NCI-H2081 (cell line): ENCODE results near the gene SPCS3.
"Not testable (repeated sequence)": the region's sequence is repeated elsewhere in the genome, so short reads cannot be mapped to it uniquely, and the experiment has no call there.

Experiments used
- DNase-seq, 2 experiments: peaks; one replicate each; lab custom pipeline; 2025; lab: John Stamatoyannopoulos, UW

SPCS3 gene

GRCh38 chr4:176319704-176320339 lies at the start of gene SPCS3:
Gene SPCS3 (plus strand): TSS chr4:176319966. CDS start chr4:176320077, 111 bp downstream.
- DNase-seq = peak; percentile 91 to 94

DNA sequence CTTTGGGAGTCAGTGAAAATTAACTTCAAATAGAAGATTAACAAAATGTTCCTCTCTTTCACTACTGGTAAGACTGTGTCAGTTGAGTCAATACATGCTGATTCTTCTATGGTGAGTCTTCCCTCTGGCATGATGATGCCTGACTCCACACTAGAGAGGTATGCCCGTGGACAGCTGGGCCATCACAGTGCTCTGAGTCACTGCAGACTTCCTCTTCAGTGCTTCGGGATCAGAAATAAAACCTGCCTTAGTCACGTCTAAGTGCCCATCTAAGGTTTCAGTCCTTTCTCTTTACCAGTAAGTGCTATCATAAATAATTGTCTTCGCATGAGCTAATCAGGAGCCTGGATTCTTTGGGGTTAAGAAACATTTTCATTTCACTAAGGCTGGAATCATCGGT lies 49.1 kb upstream of the SPCS3 start:
- DNase-seq = peak in 1 of 2 experiments; percentile 10

DNA sequence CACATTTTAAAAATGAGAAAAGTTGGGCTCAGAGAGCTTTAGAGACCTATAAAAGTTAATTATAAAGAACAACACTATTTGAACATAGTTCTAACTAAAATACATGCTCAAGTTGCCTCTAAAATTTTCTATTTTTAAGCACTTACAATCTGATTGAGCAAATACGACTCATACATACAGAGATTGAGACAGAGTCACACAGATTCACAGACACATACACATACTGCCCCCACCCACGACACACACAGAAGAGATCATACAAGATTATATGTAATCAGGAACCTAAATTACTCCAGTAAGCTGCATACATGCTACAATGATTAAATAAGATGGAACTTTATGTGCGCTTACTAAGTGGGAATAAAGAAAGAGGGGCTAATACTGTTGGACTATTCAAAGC lies 48.0 kb upstream of the SPCS3 start:
- no peak for DNase-seq

- no peak for DNase-seq
Observed at GRCh38 chr4:176272799-176273198, 47.0 kb upstream of the SPCS3 start.

- no peak for DNase-seq
Observed at GRCh38 chr4:176273736-176274135, 46.0 kb upstream of the SPCS3 start.

- DNase-seq = no peak
Observed at GRCh38 chr4:176274441-176274840, 45.3 kb upstream of the SPCS3 start.

- DNase-seq = no peak
Observed at GRCh38 chr4:176276710-176277109, 43.1 kb upstream of the SPCS3 start.

DNA sequence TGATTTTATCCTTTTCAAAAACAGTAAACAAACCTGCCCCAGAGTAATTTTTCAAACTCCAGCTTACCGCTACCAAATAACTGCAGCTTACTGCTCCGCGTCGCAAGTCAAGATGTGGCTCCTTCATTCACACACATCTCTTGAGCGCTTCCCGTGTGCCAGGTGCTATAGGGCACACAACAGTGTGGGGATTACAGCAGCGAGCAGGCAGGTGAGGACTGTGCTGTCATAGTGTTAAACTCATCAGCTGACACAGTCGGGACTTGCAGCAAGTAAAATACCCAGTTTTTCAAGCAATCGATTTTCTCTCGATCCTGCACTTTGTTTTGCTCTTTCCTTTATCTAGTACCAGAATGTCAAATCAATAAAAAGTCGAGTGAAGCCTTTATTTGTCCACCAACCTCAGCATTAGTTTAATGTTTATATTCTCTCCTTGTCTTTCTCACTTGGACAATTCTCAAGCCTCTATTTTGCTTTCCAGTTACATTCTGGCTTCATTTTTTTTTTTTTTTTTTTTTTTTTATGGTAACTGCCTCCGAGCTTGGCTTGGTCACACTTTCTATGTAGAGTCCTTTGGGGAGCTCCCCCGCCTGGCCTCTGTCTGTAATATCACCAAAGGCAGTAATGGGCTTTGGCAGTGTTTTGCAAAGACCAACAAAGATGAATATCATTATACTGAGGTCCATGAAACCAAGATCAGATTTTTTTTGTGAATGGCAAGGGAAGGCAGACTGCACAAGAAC lies 42.4 kb upstream of the SPCS3 start:
- DNase-seq = peak; percentile 64 to 73

DNA sequence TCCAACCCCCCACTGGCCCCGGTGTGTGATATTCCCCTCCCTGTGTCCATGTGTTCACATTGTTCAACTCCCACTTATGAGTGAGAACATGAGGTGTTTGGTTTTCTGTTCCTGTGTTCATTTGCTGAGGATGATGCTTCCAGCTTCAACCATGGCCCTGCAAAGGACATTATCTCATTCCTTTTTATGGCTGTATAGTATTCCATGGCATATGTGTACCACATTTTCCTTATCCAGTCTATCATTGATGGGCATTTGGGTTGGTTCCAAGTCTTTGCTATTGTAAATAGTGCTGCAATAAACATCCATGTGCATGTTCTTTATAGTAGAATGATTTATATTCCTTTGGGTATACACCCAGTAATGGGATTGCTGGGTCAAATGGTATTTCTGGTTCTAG lies 40.2 kb upstream of the SPCS3 start:
- not testable (repeated sequence) for DNase-seq

DNA sequence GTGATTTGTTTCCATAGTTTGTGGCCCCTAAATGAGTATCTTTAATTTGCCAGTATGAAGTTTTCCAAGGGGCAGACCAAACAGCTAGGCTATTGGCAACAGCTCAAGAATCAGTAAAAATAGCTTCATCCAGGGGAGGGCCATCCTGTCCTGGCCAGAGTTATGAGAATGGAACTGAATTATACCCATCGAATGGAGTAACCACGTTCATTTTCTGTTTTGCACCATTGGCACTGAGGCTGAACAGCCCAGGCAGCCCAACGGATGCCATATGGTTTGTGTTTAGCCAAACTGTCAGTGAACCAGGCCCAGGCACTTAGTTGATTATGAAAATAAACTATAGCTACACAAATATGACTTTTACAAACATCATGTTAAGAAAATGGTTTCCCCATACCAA lies 33.0 kb upstream of the SPCS3 start:
- DNase-seq = no peak

DNA sequence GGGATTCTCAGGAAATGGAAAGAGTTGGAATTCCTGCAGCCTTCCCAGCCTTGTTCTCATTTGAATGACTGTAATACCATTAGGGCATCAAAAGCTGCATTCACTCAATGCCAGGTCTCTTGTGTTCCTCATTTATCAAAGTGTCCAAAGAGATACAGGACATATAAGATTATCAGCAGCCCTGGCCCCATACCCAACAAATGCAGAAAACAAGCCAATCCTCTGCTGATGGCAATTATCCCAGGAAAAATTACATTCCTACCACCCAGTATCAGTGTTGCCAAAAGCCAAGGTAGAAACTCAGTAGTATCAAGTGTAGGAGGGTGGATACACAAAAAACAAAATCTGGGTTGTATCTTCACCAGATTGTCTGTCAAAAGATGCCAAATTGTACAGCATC lies 32.2 kb upstream of the SPCS3 start:
- DNase-seq = no peak

- no peak for DNase-seq
Observed at GRCh38 chr4:176288020-176288419, 31.7 kb upstream of the SPCS3 start.

- DNase-seq = no peak
Observed at GRCh38 chr4:176289561-176289960, 30.2 kb upstream of the SPCS3 start.

DNA sequence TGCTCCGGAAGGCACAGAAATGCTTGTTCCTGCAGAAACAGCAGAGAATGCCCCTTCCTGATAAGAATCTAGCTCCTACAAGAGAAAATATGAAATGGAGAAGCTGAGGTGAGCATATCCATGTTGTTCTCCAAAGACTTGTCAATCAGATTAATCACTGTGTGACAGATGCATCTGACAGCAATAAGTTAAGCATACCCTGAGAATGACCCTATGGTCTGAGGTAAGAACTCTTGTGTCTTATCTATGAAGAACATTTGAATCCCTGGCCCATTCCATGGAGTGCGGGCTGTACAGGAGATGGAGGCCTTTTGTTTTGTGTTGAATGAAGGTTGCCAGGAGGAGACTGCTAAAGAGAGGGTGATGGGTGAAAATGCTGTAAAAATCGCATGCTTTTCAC lies 29.2 kb upstream of the SPCS3 start:
- no peak for DNase-seq

DNA sequence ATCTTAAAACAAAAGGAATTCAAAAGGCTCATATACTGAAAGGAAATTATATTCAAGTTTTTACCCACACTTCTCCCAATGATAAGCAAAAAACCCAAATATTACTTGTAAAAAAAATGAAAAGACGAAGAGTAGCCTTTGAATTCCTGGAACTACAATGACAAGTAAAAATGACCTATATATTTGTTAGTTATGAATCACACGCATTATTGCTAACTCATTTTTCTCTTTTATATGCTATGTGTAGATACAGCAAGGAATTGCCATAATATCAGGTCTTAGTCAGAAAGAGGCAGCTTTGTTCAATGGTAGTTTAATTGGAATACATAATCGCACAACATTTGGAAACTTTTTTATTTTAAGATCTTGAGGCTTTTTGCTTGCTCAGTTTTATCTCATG lies 28.0 kb upstream of the SPCS3 start:
- DNase-seq = no peak

DNA sequence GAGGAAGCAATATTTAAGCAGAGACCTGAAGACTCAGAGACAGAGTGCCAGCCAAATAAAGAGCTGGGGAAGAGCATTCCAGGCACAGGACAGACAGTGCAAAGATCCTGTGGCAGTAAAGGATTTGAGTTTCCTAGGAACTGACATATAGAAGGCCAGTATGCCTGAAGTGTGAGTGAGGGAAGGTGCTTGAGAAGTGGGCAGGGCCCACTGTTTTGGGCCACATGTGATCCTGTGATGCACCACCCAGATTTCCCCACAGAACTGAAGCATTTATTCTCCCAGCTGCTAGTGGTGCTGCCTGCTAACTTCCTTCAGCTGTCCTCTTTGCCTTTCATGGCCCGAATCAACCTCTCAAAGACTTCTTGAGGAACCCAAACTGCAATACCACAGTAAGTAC lies 26.8 kb upstream of the SPCS3 start:
- no peak for DNase-seq

DNA sequence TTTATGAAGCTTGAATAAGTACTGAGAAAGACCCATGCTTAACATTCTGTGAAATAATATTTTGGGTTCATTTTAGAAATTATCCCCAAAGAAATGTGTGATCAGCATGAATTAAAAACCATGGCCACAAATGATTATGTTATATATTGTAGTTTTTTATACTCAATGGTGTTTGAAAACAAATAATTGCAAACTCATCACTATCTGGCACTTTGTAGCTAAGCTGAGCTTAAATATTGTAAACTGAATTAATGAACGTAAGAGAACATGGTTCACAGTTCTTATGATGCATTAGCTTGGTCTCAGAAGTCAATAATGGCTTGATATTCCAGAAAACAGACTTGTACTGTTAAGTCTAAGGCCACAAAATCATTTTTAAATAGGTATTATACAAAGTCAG lies 26.1 kb upstream of the SPCS3 start:
- no peak for DNase-seq

GRCh38 chr4:176295907-176296306 lies 23.9 kb upstream of the SPCS3 start:
- DNase-seq = not testable (repeated sequence)

- DNase-seq = no peak
Observed at GRCh38 chr4:176298664-176299063, 21.1 kb upstream of the SPCS3 start.

DNA sequence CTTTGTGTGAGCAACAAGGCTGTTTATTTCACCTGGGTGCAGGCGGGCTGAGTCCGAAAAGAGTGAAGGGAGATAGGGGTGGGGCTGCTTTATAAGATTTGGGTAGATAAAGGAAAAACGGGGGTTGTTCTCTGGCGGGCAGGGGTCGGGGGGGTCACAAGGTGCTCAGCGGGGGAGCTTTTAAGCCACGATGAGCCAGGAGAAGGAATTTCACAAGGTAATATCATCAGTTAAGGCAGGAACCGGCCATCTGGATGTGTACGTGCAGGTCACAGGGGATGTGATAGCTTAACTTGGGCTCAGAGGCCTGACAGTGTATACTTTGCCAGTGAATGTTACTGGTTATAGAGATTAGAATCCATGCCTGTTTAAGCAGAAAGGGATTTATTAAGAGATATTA lies 19.7 kb upstream of the SPCS3 start:
- no peak for DNase-seq

DNA sequence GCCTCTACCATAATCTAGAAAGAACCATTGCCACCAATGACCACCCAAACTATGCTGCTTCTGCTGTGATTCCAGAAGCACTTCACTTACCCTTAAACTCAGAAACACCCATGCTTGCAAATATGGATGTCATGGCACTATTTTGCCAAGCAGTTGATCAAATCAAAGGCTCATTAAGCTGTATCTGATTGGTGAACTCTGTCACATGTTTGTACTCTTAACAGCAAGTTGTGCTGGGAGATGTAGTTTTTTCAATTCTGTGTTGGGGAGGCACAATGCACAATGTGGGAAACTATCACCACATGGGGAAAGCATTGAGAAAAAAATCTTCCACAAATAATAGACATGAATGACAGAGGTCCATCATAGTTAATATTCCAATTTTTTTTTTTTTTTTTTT lies 19.2 kb upstream of the SPCS3 start:
- no peak for DNase-seq

DNA sequence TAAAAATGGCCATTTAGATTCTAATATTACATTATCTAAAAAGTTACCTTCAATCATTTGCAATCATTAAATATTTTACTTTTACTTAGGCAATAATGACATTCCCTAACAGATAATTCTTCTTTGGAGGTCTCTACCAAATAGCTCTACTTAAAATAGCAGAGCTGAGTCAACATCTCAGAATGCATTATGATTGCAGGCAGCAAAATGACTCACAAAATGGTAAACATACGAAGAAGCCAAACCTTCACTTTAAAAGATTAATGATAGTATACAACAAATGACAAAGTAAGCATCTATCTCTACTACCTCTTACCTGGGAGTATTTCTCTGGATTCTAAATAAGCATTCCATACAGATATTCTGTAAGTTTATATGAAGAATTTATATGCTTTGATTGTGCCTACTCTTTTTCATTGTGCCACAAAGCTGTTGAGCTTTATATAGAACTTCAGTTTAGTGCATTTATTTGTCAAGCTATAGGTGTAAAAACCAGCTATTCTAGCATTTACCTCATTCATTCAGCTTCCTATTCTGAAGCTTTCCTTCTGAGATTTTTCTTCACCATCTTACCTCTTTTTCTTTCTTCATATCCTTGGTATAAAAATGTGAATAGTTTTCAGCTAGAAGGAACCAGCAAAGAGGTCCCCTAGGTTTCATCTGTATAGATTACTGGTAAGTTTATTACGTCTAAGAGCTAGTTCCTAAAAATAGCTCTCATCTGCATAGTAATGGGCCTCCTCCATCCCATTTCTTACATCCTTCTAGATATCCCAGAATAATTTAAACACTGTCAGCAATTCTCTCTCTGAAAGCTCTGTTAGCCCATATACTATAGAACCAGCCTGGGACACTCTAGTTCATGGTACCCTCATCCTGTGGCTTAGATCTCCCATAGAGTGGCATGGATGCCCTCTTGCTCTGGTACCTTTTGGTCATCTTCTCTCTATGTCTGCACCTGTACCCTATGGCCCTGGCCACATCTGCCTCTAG lies 17.2 kb upstream of the SPCS3 start:
- DNase-seq = no peak

DNA sequence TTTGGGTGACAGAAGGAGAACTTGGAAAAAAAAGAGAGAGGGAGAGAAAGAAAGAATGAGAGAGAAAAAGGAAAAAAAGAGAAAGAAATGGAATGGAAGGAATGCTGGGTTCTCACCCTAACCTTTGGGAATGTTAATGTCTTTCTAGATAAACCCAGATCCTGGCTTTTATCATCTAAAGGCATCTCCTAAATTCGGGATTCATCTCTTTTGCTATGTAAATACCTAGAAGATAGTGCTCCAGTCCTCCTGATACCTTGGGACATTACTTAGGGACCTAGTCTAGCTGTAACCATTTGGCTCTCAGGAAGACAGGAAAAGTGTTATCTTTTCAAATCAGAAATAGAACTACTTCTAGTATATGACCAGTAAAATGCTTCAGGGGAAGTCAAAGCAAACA lies 15.8 kb upstream of the SPCS3 start:
- DNase-seq = no peak
